ENCODE measurements around the gene DENND11. TPM values are rescaled to one million over a fixed set of nuclear protein-coding genes. Genes with fewer than 3 reads are reported as not detected.

The DENND11 gene, protein sequence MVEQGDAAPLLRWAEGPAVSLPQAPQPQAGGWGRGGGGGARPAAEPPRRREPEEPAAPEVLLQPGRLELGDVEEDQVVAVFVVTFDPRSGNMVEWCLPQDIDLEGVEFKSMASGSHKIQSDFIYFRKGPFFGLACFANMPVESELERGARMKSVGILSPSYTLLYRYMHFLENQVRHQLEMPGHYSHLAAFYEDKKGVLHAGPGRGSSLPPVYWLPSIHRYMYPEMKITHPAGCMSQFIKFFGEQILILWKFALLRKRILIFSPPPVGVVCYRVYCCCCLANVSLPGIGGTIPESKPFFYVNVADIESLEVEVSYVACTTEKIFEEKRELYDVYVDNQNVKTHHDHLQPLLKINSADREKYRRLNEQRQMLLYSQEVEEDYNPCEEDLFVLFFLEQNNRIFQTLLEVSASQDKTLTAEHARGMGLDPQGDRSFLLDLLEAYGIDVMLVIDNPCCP
- polyA plus RNA-seq (ENCODE audit: insufficient read length in 3 of 3), result 10 to 100 TPM; 26.8 to 28.1 (median 27.3) TPM

DNA sequence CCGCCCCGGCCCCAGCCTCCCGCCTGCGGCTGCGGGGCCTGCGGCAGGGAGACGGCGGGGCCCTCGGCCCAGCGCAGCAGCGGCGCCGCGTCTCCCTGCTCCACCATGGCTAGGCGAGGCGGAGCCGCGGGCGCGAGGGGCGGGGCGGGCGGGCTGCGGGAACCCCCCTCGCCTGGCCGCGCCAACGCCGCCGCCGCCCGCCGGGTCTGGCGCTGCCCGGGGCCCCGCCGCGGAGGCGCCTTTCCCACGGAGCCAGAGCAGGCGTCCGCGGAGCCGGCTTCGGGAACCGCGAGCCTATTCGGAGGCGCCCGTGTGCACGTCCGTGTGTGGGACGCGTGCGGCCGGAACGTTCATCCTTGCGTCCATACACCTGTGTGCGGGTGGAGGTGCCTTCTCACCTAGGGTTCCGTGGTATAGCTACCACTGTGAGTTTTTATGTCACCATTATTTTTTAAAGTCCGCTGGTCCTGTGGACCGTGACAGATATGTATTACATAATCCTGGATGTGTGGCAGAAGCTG is at the start of gene DENND11:
Gene DENND11, minus strand, starts transcription at position 120 of the 521 bp plus-strand sequence. Its CDS starts 13 bp downstream, at position 107.
- peak in 1 of 3 donors; percentile 18 for DNase-seq (ENCODE audit: low read depth in 3 of 3, low spot score in 2 of 3)

DNA sequence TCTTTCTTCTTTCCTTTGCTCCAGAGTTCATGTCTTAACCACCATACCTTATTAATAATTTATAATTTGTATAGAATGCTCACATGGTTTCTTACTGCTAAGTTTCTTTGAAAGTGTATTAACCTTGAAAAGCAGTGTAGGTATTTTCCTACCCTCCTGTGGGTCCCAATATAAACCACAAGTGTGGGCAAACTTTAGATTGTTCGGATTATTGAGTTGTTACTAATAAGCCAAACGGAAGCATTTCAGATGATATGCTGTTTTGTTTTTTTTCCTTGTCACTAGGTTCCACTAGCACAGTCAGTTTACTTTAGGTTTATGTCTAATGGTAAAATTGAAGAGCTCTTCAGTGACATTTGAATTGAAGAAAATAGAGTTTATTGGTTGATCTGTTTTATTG is 46.4 kb upstream of the DENND11 start:
- DNase-seq (ENCODE audit: low read depth in 3 of 3, low spot score in 2 of 3), result no peak

DNA sequence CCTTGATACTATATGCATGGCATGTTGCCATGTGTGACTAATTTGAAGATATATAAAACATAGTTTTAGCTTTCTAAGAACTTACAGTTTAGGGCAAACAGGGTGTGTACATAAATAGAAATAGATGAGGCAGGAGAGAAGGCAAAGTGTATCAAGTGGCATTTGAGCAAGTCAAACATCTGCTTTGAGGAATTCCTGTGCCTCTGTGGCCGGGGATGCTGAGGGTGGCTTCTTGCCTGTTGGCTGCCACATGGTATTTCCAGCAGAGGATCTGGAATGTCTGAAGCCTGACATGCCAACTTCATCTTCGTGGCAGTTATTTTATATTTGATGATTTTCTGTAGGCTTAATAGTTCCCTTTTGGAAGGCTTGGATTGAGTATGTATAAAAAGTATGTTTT is 42.2 kb upstream of the DENND11 start:
- no peak for DNase-seq (ENCODE audit: low read depth in 3 of 3, low spot score in 2 of 3)

DNA sequence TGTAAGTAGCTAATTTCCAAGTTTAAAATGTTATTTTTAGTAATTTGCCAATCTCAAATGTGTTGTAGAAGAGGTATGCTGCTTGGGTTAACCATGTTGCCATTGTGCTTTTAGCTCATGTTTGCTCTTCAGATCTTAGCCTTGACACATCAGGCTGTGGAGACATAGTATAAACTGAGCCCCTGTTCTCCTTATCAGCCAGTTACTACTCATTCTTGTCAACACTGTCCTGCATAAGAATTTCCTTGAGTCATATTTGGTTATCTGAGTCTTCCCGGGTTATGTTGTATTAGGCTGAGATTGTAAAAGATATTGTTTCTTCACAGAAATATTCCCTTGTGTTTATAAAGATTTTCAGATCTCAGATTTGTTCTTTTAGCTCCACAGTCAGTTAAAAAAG is 40.3 kb upstream of the DENND11 start:
- DNase-seq (ENCODE audit: low read depth in 3 of 3, low spot score in 2 of 3), result no peak

DNA sequence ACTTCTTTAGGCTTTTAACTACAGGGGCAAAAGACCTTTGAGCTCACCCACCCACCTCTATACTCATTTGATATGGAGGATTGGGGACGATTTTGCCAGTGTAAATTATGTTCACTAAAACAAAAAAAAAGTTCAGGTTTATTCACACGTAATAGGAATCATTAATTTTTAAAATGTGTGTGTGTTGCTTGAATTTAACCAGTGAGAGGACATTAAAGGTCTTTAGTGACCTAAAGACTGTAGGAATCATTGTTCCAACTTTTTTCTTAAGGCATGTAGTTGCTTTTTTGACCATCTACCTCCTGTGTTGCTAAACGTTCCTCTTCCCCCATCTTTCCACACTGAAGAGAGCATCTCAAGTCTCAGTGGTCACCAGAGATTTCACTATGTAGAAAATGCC is 37.3 kb upstream of the DENND11 start:
- DNase-seq (ENCODE audit: low read depth in 3 of 3, low spot score in 2 of 3), result no peak

DNA sequence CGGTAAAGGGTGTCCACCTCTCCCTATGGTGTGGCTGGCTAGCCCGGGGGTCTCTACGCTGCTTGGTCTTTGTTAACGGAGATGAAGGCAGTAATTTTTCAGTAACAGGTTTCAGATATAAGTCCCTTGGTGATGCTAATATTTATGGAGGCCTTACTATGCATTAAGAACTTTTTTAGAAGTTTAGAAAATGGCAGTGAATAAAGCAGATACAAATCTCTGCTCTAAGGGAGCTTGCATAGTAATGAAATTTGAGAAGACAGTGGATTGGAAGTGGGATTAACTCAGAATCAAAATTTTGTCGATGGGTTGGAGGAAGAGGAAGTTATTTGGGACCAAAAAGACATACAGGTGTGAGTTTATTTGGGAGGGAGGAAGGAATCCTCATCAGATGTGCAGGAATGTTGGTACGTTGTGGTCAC is 36.6 kb upstream of the DENND11 start:
- peak in 1 of 3 donors; percentile 18 for DNase-seq (ENCODE audit: low read depth in 3 of 3, low spot score in 2 of 3)

DNA sequence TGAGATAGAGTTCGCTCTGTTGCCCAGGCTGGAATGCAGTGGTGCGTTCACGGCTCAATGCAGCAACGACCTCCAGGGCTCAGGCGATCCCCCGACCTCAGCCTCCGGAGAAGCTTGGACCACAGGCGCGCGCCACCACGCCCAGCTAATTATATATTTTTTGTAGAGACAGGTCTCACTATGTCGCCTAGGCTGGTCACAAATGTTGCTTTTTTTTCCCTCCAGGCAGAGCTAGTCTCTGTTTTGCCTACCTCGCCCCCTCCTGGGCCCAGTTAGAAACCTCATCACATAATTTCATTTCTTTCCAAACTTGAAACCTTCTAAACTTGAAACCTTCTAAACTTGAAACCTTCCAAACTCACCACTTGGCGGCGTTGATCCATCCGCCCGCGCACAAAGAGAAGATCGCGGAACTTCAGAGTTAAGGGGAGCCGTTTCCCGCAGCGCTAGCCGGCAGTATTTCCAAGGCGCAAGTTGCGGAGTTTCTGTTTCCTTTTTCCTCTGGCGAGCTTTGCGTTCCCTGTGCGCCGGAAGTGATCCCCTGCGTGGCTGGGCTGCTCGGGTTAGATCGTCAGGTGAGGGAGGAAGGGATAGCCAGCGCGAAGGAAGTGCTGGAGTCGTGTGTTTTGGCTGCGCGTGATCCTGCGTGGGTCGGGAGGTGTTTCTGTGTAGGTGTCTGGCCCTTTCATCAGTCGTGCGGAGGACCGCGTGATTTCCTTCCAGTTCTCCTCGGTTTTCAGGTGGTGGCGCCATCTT is 36.0 kb upstream of the DENND11 start, which contains the start of gene SSBP1:
Gene SSBP1, plus strand, starts transcription at position 523 of the 756 bp plus-strand sequence. CDS start 809 bp downstream, outside the sequence.
- peak; percentile 91 to 95 (median 94) for DNase-seq (ENCODE audit: low read depth in 3 of 3, low spot score in 2 of 3)

DNA sequence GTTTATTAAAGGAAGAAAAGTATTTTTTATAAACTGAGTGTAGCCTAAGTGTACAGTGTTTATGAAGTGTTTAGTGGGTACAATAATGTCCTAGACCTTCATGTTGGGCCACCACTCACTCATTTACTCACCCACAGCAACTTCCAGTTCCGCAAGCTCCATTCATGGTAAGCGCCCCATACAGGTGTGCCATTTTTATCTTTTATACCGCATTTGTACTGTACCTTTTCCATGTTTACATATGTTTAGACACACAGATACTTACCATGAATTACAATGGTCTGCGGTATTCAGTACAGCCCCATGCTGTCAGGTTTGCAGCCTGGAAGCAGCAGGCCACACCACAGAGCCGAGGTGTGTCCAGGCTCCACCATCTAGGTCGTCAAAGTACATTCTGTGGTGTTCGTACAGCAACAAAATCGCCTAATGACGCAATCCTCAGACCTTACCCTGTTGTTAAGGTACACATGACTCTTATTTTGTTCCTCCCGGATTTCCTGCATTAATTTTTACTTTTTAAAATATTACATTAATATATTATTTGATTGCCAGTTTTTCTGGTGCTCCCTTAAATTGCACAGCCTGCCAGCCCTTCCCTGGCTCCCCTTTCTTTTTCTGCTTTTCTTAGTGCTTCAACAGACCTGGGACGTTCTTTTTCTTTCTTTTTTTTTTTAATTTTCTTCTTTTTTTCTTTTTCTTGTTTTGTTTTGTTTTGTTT is 35.3 kb upstream of the DENND11 start:
- no peak for DNase-seq (ENCODE audit: low read depth in 3 of 3, low spot score in 2 of 3)

DNA sequence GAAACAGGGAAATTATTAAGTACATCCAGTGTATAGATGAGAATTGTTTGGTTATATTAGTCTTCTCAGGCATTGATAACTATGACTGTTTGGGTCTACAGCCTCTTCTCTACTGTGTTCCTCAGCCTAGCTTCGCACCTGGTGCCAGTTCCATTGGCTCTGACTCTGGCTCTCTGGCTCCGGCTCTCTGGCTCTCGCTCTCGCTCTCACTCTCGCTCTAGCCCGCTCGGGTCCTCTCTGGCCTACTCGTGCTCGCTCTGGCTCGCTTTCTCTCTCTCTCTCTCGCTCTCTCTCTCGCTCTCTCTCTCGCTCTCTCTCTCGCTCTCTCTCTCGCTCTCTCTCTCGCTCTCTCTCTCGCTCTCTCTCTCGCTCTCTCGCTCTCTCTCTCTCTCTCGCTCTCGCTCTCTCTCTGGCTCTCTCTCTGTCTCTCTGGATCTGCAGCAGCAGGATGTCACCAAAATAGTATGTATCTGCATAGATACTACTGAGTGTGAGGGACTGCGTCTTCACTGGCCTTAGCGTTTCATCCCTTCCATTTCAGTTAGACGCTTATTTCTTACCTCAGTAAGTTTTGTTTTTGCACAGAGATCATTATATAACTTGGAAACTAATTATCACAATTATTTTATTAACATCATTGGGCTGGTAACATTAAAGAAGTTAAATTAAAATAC is 29.6 kb upstream of the DENND11 start:
- DNase-seq (ENCODE audit: low read depth in 3 of 3, low spot score in 2 of 3), result no peak

DNA sequence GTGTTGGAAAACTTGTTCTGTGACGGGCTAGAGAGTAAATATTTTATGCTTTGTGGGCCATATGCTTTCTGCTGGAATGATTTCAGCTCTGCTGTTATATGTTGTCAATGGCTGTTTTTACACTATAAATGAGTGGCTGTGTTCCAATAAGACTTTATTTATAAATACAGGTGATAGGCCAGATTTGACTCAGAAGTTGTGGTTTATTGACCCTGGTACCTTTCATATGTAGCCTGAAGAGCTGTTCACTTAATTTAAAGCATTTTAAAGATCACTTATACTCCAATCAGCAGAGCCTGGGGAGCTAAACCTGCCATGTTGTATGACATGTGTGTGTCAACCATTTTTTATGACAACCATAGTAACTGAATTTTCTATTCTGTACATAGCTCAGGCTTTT is 27.1 kb upstream of the DENND11 start:
- no peak for DNase-seq (ENCODE audit: low read depth in 3 of 3, low spot score in 2 of 3)

DNA sequence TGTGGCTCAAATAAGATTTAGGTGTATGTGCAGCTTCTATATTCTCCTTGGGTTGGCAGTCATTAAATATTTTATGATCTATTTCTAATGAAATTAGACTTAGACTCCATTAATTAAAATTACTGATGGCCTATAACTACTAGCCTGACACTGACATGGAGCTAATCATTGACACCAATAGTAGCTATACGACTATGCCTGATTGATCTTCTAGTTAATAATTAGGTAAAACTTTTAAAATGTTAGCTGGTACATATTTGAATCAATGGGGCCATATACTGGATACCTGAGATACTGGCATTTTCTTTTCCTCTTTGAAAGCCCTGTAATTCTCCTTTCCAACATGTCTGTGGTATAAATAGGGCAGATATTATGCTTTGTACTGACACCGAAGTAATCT is 20.6 kb upstream of the DENND11 start:
- DNase-seq (ENCODE audit: low read depth in 3 of 3, low spot score in 2 of 3), result no peak

DNA sequence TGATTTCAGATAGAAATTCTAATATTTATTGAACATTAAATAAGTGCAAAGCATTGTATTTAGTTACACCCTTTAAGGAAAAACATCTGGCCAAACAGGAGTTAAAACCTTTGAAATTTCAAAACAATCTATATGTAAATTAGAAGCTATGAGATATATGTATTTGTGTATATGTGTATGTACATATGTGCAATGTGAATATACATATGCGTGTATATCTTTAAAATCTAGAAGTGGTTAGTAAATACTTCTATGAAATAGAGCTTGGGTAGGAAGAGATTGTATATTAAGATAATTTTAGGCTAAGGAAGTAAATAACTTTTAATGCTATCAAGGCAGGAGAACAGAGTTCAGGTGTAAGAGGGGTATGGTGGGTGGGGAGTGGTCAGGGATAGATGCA is 15.5 kb upstream of the DENND11 start:
- no peak for DNase-seq (ENCODE audit: low read depth in 3 of 3, low spot score in 2 of 3)

DNA sequence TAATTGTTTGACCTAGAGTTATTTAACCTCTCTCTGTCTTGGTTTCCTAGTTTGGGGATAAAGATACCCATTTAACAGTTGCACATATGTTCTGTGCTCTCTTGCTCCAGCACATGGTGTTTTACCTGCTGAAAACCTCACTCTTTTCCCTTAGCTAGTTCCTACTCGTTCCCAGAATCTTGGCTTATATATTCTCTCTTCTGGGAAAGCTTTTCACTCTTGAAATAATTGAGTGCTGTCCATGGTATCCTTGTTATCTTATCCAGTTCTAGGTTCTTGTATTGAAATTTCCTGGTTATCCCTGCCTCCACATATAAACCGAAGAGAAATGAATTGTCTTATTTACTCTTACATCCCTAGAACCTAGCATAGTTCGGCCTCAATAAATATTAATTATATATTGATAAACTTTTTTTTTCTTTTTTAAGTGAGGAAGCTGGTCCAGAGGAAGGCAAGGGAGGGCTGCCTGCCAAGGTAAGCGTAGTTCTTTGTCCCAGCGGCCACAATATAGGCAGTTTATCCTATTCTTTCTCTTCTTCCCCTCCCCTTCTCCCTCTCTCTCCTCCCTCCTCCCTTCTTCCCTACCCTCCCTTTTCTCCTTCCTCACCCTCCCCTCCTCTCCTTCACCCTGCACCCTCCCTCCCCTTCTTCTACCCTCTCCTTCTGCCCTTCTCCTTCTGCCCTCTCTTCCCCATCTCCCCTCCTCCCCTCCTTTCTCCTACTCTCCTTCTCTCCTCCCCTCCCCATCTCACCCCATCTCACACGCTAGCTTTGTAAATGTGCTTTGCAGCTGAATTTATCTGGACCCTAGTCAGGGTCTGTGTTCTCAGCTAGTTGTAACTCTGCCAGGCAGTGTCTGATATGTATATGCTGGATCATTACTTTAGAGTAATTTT is 14.1 kb upstream of the DENND11 start:
- DNase-seq (ENCODE audit: low read depth in 3 of 3, low spot score in 2 of 3), result no peak

DNA sequence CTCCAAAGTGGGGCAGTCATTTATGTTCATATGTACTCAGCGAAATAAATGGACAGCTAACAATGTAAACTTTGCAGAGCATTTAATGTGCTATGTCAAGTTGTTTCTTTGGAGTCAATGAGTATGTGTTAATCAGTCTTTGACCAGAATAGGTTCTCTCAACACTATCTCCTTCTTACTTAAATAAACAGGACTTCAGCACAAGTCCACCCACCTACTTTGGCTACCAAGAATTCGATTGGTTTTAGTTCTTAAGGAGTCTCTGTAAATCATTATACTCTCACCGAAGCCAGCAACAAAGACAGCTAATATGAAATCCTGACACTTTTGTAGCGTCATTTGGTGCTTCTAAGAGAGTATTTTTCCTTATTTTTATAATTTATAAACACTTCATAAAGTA is 13.1 kb upstream of the DENND11 start:
- no peak for DNase-seq (ENCODE audit: low read depth in 3 of 3, low spot score in 2 of 3)

DNA sequence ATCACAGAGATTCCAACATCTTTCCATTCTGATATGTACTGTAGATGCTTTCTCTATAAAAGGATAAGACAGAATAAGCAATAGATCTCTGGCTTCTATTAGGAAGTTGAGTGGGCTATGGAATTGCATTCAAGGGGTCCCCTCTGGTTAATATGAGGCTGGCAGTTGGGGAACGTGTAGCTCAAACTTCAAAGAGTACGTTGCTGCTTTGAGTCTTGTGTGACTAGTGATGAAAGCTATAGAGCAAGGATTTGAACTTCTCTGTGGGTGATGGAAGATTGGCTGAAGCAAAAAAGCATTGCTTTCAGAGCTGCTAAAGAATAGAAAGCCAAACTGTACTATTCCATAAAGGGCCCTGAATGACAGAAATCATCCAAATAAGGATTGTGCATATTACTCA is 12.6 kb upstream of the DENND11 start:
- DNase-seq (ENCODE audit: low read depth in 3 of 3, low spot score in 2 of 3), result no peak

DNA sequence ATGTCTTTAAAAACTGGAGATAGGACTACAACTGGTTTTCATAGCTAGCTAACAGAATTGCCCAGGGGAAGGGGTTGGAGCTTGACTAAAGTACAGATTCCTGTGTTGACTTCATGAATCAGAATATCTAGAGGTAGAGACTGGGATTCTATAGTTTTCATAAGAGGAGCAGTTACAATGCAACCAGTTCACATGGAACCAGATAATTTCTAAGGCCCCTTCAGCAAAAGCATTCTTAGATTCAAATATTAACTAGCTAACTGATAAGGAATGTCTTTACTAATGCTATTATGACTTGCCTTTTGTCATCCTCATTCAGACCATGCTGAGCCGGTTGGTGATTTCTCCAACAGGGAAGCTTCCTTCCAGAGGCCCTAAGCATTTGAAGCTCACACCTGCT is 11.9 kb upstream of the DENND11 start:
- no peak for DNase-seq (ENCODE audit: low read depth in 3 of 3, low spot score in 2 of 3)

DNA sequence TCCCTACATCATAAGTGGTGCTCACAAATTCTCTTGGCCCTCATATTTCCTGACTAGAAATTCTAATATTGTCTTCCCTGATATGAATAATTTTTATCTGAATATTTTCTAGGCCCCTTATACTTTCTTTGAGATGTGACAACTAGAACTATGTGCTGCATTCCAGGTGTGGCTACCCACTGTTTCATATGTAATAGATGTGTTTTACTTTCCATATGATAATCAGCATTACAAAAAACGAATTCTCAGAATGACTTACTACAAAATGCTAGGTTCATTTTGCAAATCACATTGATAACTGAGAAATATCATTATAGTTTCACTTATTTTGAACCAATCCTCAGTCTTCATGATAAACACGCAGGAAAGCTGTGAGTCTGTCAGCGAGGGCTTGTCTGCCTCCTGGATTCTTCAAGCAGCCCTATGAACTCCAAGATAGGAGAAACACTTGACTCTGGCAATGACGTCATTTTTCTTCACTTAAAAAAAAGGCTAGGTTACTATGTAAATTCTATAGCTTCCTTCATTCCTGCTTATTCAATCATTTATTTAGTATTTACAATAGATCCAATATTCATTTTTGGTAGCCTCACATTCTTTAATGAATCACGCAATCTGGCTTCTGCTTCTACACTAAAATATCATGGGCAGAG is 10.8 kb upstream of the DENND11 start:
- no peak for DNase-seq (ENCODE audit: low read depth in 3 of 3, low spot score in 2 of 3)

DNA sequence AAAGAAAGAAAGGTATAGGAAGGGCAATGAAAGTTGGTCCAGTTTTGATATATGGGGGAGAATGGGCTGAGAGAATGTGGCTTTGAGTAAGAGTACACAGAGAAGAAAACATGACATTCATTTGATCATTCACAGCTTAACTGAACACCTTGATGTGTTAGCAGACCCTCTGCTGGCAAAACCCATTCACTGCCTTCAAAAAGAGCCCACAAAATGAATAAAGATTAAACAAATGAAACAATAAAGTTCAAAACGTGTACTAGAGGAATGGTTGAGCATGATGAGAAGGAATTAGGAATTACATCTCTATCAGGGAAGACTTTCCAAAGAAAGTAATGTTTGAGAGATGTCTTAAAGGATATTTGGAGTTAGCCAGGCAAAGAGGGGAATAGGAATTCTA is 8.3 kb upstream of the DENND11 start:
- DNase-seq (ENCODE audit: low read depth in 3 of 3, low spot score in 2 of 3), result no peak

DNA sequence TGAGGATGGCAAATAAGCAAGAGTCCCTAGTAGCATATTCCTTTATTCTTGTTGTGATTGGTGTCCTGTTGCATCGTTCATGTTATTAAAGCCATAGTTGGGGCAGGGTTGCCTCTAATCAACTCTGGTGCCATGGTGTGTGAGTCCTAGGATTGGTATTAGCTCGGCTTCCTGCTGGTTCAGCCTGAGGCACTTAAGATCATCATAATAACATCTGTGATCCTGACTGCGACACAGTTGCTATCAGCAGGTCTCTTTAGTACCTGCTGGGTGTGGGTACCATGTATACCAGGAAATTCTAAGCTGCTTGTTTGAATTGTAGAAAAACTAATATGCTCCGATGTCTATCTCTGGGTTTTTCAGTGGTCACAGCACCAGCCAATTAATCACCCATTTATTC is 7.8 kb upstream of the DENND11 start:
- no peak for DNase-seq (ENCODE audit: low read depth in 3 of 3, low spot score in 2 of 3)
